ENCODE measurements around the gene SNRPA1. TPM values are rescaled to one million over a fixed set of nuclear protein-coding genes. Genes with fewer than 3 reads are reported as not detected.
A peak's percentile ranks its signal among the peaks of the same experiment; 100 is the strongest.

The SNRPA1 gene
- total and polyA plus RNA-seq, 9 of the 15 experiments (the other 6 are each of a cell fraction or from before 2014, with no cell fraction given) = 62.7 to 245 (median 189) TPM

DNA sequence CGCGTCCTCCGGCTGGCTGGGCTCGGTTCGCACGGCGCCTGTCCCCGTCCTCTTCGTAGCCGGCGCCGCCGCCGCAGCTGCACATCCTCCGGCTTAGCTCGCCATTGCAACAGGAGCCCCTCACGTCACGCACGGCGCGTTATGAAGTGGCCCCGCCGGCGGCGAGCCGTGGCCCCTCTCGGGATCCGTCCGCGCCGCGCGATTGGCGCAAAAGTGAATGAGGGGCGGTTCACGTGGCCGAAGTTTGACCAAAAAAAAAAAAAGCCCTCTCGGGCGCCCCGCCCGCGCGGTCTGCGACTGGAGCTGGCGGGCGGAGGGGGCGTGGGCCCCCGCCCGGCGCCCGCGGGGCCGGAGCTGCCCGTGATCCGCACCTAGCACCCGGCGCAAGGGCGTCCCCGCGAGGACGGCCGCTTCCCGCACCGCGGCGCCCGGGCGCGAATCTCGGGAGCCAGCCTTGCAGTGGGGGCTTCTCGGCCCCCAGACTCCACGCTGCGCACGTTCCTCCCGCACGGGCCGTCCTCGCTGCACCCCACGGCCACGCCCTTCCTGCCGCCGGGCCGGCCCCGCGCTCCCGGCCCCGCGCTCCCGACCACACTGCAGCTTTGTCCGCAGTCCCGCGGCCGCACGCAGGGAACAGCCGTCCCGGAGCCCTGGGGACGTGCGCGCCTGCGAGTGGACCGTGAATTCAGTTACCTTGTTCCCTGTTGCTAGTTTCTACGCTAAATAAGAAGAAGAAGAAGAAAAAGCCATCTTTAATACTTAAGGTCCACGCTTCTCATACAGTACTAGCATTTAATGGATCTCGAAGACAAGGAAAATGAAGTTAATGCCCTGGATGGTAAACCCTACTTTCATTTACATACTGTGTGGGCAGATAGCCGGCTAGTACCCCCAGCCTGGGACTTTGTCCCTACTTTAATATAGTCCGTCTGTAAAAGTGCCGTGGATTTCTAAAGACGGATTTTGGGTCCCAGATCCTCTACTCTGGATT, 42.9 kb downstream of the SNRPA1 start, which contains the start of gene CHSY1 (continued):
- TF ChIP-seq CTCFL (IDR thresholded peaks at IDR 0.05; ENCODE audit: borderline replicate concordance, insufficient read depth, low read depth, low read length, poor library complexity, severe bottlenecking) = peak; percentile 5
- no peak for TF ChIP-seq MEF2A (IDR thresholded peaks at IDR 0.05; ENCODE audit: control insufficient read depth, low read depth, low read length)
- peak; percentile 91 for TF ChIP-seq SMAD4 (CRISPR knock-in tag; conservative IDR thresholded peaks at IDR 0.05)
- TF ChIP-seq, protein P1, sequence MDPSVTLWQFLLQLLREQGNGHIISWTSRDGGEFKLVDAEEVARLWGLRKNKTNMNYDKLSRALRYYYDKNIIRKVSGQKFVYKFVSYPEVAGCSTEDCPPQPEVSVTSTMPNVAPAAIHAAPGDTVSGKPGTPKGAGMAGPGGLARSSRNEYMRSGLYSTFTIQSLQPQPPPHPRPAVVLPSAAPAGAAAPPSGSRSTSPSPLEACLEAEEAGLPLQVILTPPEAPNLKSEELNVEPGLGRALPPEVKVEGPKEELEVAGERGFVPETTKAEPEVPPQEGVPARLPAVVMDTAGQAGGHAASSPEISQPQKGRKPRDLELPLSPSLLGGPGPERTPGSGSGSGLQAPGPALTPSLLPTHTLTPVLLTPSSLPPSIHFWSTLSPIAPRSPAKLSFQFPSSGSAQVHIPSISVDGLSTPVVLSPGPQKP (CRISPR knock-in tag; IDR thresholded peaks at IDR 0.05) = no peak
- no peak; the same call in 1 of the 2 replicates for TF ChIP-seq TCF3 (CRISPR knock-in tag; IDR thresholded peaks at IDR 0.05)
- no peak for TF ChIP-seq ATF1 (CRISPR knock-in tag; IDR thresholded peaks at IDR 0.05)
- TF ChIP-seq ATF1 (tag; IDR thresholded peaks at IDR 0.05) = peak; percentile 81
- peak; percentile 81 for TF ChIP-seq ARID4B (CRISPR knock-in tag; IDR thresholded peaks at IDR 0.05)
- peak; percentile 56; the same call in 1 of the 2 replicates for TF ChIP-seq POLR2A (conservative IDR thresholded peaks at IDR 0.05)
- no peak for TF ChIP-seq PYGO2 (tag; IDR thresholded peaks at IDR 0.05)
- no peak for TF ChIP-seq CHAMP1 (IDR thresholded peaks at IDR 0.05)
- TF ChIP-seq NCOA6 (IDR thresholded peaks at IDR 0.05) = peak; percentile 83
- TF ChIP-seq, protein P2, sequence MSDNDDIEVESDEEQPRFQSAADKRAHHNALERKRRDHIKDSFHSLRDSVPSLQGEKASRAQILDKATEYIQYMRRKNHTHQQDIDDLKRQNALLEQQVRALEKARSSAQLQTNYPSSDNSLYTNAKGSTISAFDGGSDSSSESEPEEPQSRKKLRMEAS (CRISPR knock-in tag; IDR thresholded peaks at IDR 0.05) = peak; percentile 26; the same call in 1 of the 2 replicates
- 0 out of 2 replicates have a peak, but pooled peaks have one; percentile 44 for TF ChIP-seq CHD2 (IDR thresholded peaks at IDR 0.05; ENCODE audit: low read depth, low read length)
- peak; percentile 51 for TF ChIP-seq ZFX (CRISPR knock-in tag; IDR thresholded peaks at IDR 0.05)

All from K562 (cell line).